Prostate gland (tissue), 2 donors: Measurements from ENCODE around the gene NFATC2IP.

ENCODE experiments used
- POLR2A ChIP-seq: fragments of 450-650 bp; IDR thresholded peaks from one replicate; pipeline ENCODE4 v1.6.1; 2016; ENCODE audit warnings: antibody characterized with exemption, mild to moderate bottlenecking
- POLR2AphosphoS5 ChIP-seq: sonication (generic); formaldehyde crosslinking; IDR thresholded peaks from one replicate; pipeline ENCODE4 v1.6.1; 2017; ENCODE audit warnings: antibody characterized with exemption
- TF ChIP-seq, protein P1 (sequence below), 4 experiments: fragments of 200-600 bp in 2 of 4; fragments of 450-650 bp in 2 of 4; sonication (generic) in 2 of 4; IDR thresholded peaks; 1 replicate in 3 of 4; 2 replicates in 1 of 4; pipeline ENCODE4 v1.5.1; 2016 to 2019; ENCODE audit warnings: antibody characterized with exemption in 4 of 4, mild to moderate bottlenecking in 2 of 4, moderate library complexity in 2 of 4

DNA sequence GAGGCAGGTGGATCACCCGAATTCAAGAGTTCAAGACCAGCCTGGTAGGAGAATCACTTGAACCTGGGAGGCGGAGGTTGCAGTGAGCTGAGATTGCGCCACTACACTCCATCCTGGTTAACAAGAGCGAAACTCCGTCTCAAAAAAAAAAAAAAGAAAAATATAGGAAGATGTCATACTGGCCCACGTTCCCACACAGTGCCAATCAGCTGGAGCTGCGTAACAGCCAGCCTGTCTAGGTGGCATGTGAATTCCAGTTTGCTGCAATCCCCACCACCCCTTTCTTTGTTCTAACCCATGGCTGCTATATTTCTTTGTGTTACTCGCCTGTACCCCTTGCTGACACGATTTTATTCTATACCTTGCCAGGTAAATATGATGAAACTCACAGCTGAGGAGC, 7.5 kb downstream of the NFATC2IP start:
- TF ChIP-seq POLR2AphosphoS5 = no peak
- TF ChIP-seq, protein P1, sequence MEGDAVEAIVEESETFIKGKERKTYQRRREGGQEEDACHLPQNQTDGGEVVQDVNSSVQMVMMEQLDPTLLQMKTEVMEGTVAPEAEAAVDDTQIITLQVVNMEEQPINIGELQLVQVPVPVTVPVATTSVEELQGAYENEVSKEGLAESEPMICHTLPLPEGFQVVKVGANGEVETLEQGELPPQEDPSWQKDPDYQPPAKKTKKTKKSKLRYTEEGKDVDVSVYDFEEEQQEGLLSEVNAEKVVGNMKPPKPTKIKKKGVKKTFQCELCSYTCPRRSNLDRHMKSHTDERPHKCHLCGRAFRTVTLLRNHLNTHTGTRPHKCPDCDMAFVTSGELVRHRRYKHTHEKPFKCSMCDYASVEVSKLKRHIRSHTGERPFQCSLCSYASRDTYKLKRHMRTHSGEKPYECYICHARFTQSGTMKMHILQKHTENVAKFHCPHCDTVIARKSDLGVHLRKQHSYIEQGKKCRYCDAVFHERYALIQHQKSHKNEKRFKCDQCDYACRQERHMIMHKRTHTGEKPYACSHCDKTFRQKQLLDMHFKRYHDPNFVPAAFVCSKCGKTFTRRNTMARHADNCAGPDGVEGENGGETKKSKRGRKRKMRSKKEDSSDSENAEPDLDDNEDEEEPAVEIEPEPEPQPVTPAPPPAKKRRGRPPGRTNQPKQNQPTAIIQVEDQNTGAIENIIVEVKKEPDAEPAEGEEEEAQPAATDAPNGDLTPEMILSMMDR (IDR thresholded peaks at IDR 0.05) = no peak
- no peak for TF ChIP-seq POLR2A
